ENCODE data around the gene NFATC1.

Gene NFATC1

DNA sequence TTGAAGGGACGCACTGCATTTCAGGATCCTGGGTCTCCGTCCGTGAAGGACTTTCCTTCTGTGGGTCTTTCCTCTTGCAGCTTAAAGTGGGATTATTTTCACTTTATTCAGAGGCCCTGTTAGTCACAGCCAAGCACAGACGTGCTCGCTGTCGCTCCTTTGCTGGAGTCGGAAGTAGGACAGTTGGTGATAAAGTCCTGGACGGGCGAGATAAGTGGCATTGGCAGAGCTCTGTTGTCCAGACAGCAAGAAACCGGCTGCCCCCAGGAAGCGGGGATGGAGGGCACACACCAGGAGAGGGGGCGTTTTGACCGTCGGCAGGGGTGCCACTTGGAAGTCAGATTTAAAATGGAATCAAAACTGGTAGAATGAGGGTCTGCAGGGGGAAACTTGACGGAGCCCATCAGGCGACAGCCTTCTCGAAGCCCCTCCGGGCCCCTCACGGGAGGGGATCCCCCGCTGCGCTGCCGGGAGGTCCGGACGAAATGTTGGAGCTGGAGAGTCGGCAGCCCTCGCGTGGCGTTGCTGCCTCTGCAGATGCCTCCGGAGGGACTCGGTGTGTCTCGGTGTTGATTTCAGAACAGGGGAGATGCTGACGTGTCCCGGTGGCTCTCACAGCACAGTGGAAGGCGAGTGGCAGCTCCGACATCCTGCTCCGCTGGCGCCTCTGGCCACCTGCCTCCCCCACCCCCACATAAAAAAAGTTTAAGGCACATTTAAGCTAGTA, 124.2 kb downstream of the NFATC1 start:
- Histone ChIP-seq H2BK5ac (ENCODE audit: low read length) (no peak overlapping the region), H2BK12ac (ENCODE audit: low read length) (no peak overlapping the region), H3K4me3 (ENCODE audit: low read length in 2 of 2) (no peak overlapping the region), H3K36me3 (replicated peaks in 1 of 2; ENCODE audit: control insufficient read depth in 2 of 2, insufficient read depth in 2 of 2, low read length in 2 of 2) (no peaks in the 10 kb centered on the region), H2BK120ac (ENCODE audit: low read depth, low read length) (no peak overlapping the region), H3K18ac (ENCODE audit: low read length) (peak overlapping the region; percentile 80), H2AK5ac (ENCODE audit: low read depth, low read length) (no peak overlapping the region), H3K27me3 (ENCODE audit: control insufficient read depth in 3 of 3, insufficient read depth in 3 of 3, low read depth in 1 of 3, low read length in 3 of 3) (peaks cover 0 to 10% (median 0%) of the 10 kb centered on the region in 3 experiments), H3K4ac (ENCODE audit: low read length) (no peak overlapping the region), H3K9ac (ENCODE audit: low read depth, low read length, poor library complexity) (no peak overlapping the region), H2AFZ (ENCODE audit: low read length) (peak overlapping the region; percentile 62), H3K79me1 (ENCODE audit: low read depth, low read length) (no peaks in the 10 kb centered on the region), H3K14ac (ENCODE audit: low read length) (no peak overlapping the region), H3K23ac (ENCODE audit: low read depth, low read length, poor library complexity) (no peak overlapping the region), H3K9me3 (replicated peaks in 1 of 2; ENCODE audit: control insufficient read depth in 2 of 2, insufficient read depth in 1 of 2, low read depth in 1 of 2, low read length in 2 of 2) (peaks cover 0 to 3% of the 10 kb centered on the region in 2 donors), H4K91ac (ENCODE audit: low read depth, low read length, poor library complexity) (no peak overlapping the region), H3K4me1 (ENCODE audit: control insufficient read depth in 2 of 2, insufficient read depth in 1 of 2, low read depth in 1 of 2, low read length in 2 of 2) (no peaks in the 10 kb centered on the region), H4K8ac (ENCODE audit: low read depth, low read length) (no peak overlapping the region), H3K27ac (replicated peaks; ENCODE audit: low read length) (no peak overlapping the region), H3K4me2 (ENCODE audit: insufficient read depth, low read length, poor library complexity, severe bottlenecking) (no peak overlapping the region), H2BK15ac (ENCODE audit: low read length) (no peak overlapping the region)
- WGBS, 2 donors (ENCODE audit: extremely low coverage in 2 of 2, insufficient read length in 2 of 2, insufficient replicate concordance in 1 of 2) = no CpG with 5 or more reads among the region's 37 CpGs
- DNase-seq (ENCODE audit: low spot score) = no peak

DNA sequence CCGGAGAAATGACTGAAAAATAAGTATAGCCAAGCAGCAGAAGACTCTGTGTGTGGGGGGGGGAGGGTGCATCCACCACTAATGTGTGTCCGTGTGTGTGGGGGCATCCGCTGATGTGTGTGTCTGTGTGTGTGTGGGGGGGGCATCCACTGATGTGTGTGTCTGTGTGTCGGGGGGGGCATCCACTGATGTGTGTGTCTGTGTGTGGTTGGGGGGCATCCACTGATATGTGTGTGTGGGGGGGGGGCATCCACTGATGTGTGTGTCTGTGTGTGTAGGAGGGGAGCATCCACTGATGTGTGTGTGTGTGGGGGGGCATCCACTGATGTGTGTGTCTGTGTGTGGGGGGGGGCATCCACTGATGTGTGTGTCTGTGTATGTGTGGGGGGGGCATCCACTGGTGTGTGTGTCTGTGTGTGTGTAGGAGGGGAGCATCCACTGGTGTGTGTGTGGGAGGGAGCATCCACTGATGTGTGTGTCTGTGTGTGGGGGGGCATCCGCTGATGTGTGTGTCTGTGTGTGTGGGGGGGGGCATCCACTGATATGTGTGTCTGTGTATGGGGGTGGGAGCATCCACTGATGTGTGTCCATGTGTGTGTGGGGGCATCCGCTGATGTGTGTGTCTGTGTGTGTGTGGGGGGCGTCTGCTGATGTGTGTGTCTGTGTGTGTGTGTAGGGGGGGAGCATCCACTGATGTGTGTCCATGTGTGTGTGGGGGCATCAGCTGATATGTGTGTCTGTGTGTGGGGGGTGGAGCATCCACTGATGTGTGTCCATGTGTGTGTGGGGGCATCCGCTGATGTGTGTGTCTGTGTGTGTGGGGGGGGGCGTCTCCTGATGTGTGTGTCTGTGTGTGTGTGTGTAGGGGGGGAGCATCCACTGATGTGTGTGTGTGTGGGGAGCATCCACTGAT, 125.0 kb downstream of the NFATC1 start:
- Histone ChIP-seq H4K91ac (ENCODE audit: low read depth, low read length, poor library complexity) (no peak overlapping the region), H3K27me3 (ENCODE audit: control insufficient read depth in 3 of 3, insufficient read depth in 3 of 3, low read depth in 1 of 3, low read length in 3 of 3) (peaks cover 0 to 10% (median 0%) of the 10 kb centered on the region in 3 experiments), H3K36me3 (replicated peaks in 1 of 2; ENCODE audit: control insufficient read depth in 2 of 2, insufficient read depth in 2 of 2, low read length in 2 of 2) (no peaks in the 10 kb centered on the region), H3K14ac (ENCODE audit: low read length) (no peak overlapping the region), H3K9ac (ENCODE audit: low read depth, low read length, poor library complexity) (no peak overlapping the region), H3K18ac (ENCODE audit: low read length) (peak overlapping the region; percentile 80), H4K8ac (ENCODE audit: low read depth, low read length) (no peak overlapping the region), H3K4ac (ENCODE audit: low read length) (no peak overlapping the region), H3K4me2 (ENCODE audit: insufficient read depth, low read length, poor library complexity, severe bottlenecking) (no peak overlapping the region), H2BK12ac (ENCODE audit: low read length) (no peak overlapping the region), H3K23ac (ENCODE audit: low read depth, low read length, poor library complexity) (no peak overlapping the region), H3K9me3 (replicated peaks in 1 of 2; ENCODE audit: control insufficient read depth in 2 of 2, insufficient read depth in 1 of 2, low read depth in 1 of 2, low read length in 2 of 2) (peaks cover 0 to 3% of the 10 kb centered on the region in 2 donors), H3K79me1 (ENCODE audit: low read depth, low read length) (no peaks in the 10 kb centered on the region), H3K4me1 (ENCODE audit: control insufficient read depth in 2 of 2, insufficient read depth in 1 of 2, low read depth in 1 of 2, low read length in 2 of 2) (no peaks in the 10 kb centered on the region), H2AFZ (ENCODE audit: low read length) (peak overlapping the region; percentile 62), H2BK5ac (ENCODE audit: low read length) (no peak overlapping the region), H2AK5ac (ENCODE audit: low read depth, low read length) (no peak overlapping the region), H2BK15ac (ENCODE audit: low read length) (no peak overlapping the region), H2BK120ac (ENCODE audit: low read depth, low read length) (no peak overlapping the region), H3K27ac (replicated peaks; ENCODE audit: low read length) (no peak overlapping the region), H3K4me3 (ENCODE audit: low read length in 2 of 2) (no peak overlapping the region)
- no CpG with 5 or more reads among the region's 9 CpGs for WGBS, 2 donors (ENCODE audit: extremely low coverage in 2 of 2, insufficient read length in 2 of 2, insufficient replicate concordance in 1 of 2)
- no peak for DNase-seq (ENCODE audit: low spot score)

DNA sequence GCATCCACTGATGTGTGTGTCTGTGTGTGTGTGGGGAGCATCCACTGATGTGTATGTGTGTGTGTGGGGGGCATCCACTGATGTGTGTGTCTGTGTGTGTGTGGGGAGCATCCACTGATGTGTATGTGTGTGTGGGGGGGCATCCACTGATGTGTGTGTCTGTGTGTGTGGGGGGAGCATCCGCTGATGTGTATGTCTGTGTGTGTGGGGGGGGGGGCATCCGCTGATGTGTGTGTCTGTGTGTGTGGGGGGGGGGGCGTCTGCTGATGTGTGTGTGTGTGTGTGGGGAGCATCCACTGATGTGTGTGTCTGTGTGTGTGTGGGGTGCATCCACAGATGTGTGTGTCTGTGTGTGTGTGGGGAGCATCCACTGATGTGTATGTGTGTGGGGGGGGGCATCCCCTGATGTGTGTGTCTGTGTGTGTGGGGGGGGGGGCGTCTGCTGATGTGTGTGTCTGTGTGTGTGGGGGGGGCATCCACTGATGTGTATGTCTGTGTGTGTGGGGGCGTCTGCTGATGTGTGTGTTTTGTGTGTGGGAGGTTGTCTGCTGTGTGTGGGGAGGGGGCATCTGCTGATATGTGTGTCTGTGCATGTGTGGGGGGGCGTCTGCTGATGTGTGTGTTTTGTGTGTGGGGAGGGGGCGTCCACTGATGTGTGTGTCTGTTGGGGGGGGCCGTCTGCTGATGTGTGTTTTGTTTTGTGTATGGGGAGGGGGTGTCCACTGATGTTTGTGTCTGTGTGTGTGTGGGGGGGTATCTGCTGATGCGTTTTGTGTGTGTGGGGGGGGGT, 125.9 kb downstream of the NFATC1 start:
- no peak overlapping the region for H2BK15ac ChIP-seq (ENCODE audit: low read length)
- H3K36me3 ChIP-seq (replicated peaks in 1 of 2; ENCODE audit: control insufficient read depth in 2 of 2, insufficient read depth in 2 of 2, low read length in 2 of 2) = no peaks in the 10 kb centered on the region
- peak overlapping the region; percentile 38 for H3K14ac ChIP-seq (ENCODE audit: low read length)
- no peak overlapping the region for H3K4me3 ChIP-seq (ENCODE audit: low read length in 2 of 2)
- no peak overlapping the region for H2BK5ac ChIP-seq (ENCODE audit: low read length)
- no peak overlapping the region for H3K9ac ChIP-seq (ENCODE audit: low read depth, low read length, poor library complexity)
- H2AK5ac ChIP-seq (ENCODE audit: low read depth, low read length) = no peak overlapping the region
- no peak overlapping the region for H3K4ac ChIP-seq (ENCODE audit: low read length)
- no peak overlapping the region for H3K4me2 ChIP-seq (ENCODE audit: insufficient read depth, low read length, poor library complexity, severe bottlenecking)
- H3K18ac ChIP-seq (ENCODE audit: low read length) = no peak overlapping the region
- no peak overlapping the region for H2AFZ ChIP-seq (ENCODE audit: low read length)
- WGBS, 2 donors (ENCODE audit: extremely low coverage in 2 of 2, insufficient read length in 2 of 2, insufficient replicate concordance in 1 of 2) = no CpG with 5 or more reads among the region's 9 CpGs
- no peak overlapping the region for H3K27ac ChIP-seq (replicated peaks; ENCODE audit: low read length)
- no peaks in the 10 kb centered on the region for H3K79me1 ChIP-seq (ENCODE audit: low read depth, low read length)
- peaks cover 0 to 3% of the 10 kb centered on the region in 2 donors for H3K9me3 ChIP-seq (replicated peaks in 1 of 2; ENCODE audit: control insufficient read depth in 2 of 2, insufficient read depth in 1 of 2, low read depth in 1 of 2, low read length in 2 of 2)
- H4K91ac ChIP-seq (ENCODE audit: low read depth, low read length, poor library complexity) = peak overlapping the region; percentile 53
- no peak overlapping the region for H4K8ac ChIP-seq (ENCODE audit: low read depth, low read length)
- no peak overlapping the region for H2BK12ac ChIP-seq (ENCODE audit: low read length)
- no peaks in the 10 kb centered on the region for H3K4me1 ChIP-seq (ENCODE audit: control insufficient read depth in 2 of 2, insufficient read depth in 1 of 2, low read depth in 1 of 2, low read length in 2 of 2)
- no peak overlapping the region for H2BK120ac ChIP-seq (ENCODE audit: low read depth, low read length)
- H3K27me3 ChIP-seq (ENCODE audit: control insufficient read depth in 3 of 3, insufficient read depth in 3 of 3, low read depth in 1 of 3, low read length in 3 of 3) = peaks cover 0 to 10% (median 0%) of the 10 kb centered on the region in 3 experiments
- no peak overlapping the region for H3K23ac ChIP-seq (ENCODE audit: low read depth, low read length, poor library complexity)
- no peak for DNase-seq (ENCODE audit: low spot score)

Measured in neuronal stem cell (in vitro differentiated cells).